GM23338 (cell line): ENCODE data around the gene SLCO4A1. TPM values are rescaled to one million over a fixed set of nuclear protein-coding genes. Genes with fewer than 3 reads are reported as not detected.

Source experiments
- ATAC-seq: fragments of 200-7000 bp; cut with Tn5 transposase; 3 replicates; pipeline ENCODE4 v1.9.1; 2020
- DNase-seq: peaks from one replicate; pipeline ENCODE4 v3.0.0-alpha.2; 2015; ENCODE audit warnings: low spot score
- H2AFZ ChIP-seq: fragments of 200-600 bp; sonication (generic); 2 replicates; pipeline ENCODE4 v1.8.0; 2016; ENCODE audit warnings: antibody characterized with exemption, mild to moderate bottlenecking, moderate library complexity
- H3F3A ChIP-seq: fragments of 200-600 bp; sonication (generic); replicated peaks from 2 replicates; pipeline ENCODE4 v1.8.0; 2017; ENCODE audit warnings: antibody characterized with exemption, mixed run types, low read depth
- H3K27ac ChIP-seq: fragments of 200-600 bp; sonication (generic); 2 replicates; pipeline ENCODE4 v1.6.1; 2016; ENCODE audit warnings: low read depth
- H3K27me3 ChIP-seq: fragments of 200-600 bp; sonication (generic); 2 replicates; pipeline ENCODE4 v1.8.0; 2016; ENCODE audit warnings: mild to moderate bottlenecking, mixed run types, moderate library complexity; ENCODE audit not compliant: insufficient read depth
- H3K36me3 ChIP-seq: fragments of 200-600 bp; sonication (generic); 2 replicates; pipeline ENCODE4 v1.8.0; 2016; ENCODE audit warnings: mild to moderate bottlenecking; ENCODE audit not compliant: insufficient read depth
- H3K4me1 ChIP-seq: fragments of 200-600 bp; sonication (generic); 2 replicates; pipeline ENCODE4 v1.8.0; 2016; ENCODE audit warnings: mild to moderate bottlenecking, moderate library complexity; ENCODE audit not compliant: insufficient read depth
- H3K4me2 ChIP-seq: fragments of 200-600 bp; sonication (generic); 2 replicates; pipeline ENCODE4 v1.7.1; 2017; ENCODE audit warnings: mixed run types
- H3K4me3 ChIP-seq: fragments of 200-600 bp; sonication (generic); 2 replicates; pipeline ENCODE4 v1.6.1; 2016; ENCODE audit warnings: mixed run types
- H3K79me2 ChIP-seq: fragments of 200-600 bp; sonication (generic); replicated peaks from 2 replicates; pipeline ENCODE4 v1.8.0; 2017; ENCODE audit warnings: mild to moderate bottlenecking; ENCODE audit not compliant: insufficient read depth
- H3K9me2 ChIP-seq: fragments of 200-600 bp; sonication (generic); 2 replicates; pipeline ENCODE4 v1.8.0; 2017; ENCODE audit not compliant: insufficient read depth
- H4K20me1 ChIP-seq: fragments of 200-600 bp; sonication (generic); replicated peaks from 2 replicates; pipeline ENCODE4 v1.8.0; 2017; ENCODE audit warnings: mild to moderate bottlenecking; ENCODE audit not compliant: insufficient read depth
- H3K27ac Mint-ChIP-seq: 2 replicates; pipeline ENCODE4 v1.8.0; 2020; ENCODE audit warnings: inconsistent platforms, mild to moderate bottlenecking, moderate library complexity, mixed read lengths
- H3K27me3 Mint-ChIP-seq: 3 replicates; pipeline ENCODE4 v1.8.0; 2022; ENCODE audit warnings: low read depth, mild to moderate bottlenecking, moderate library complexity, mixed read lengths, inconsistent platforms; ENCODE audit not compliant: insufficient read depth, poor library complexity
- H3K36me3 Mint-ChIP-seq: 3 replicates; pipeline ENCODE4 v1.8.0; 2021; ENCODE audit warnings: low read depth, mild to moderate bottlenecking, inconsistent platforms, moderate library complexity, mixed read lengths
- H3K4me1 Mint-ChIP-seq: 3 replicates; pipeline ENCODE4 v1.8.0; 2020; ENCODE audit warnings: mild to moderate bottlenecking, inconsistent platforms, mixed read lengths
- H3K4me3 Mint-ChIP-seq: 3 replicates; pipeline ENCODE4 v1.8.0; 2021; ENCODE audit warnings: moderate library complexity, mild to moderate bottlenecking, inconsistent platforms, mixed read lengths
- H3K9me3 Mint-ChIP-seq: 3 replicates; pipeline ENCODE4 v1.8.0; 2020; ENCODE audit warnings: moderate library complexity, mild to moderate bottlenecking, inconsistent platforms, mixed read lengths
- CREB1 ChIP-seq: fragments of 250-450 bp; sonication (Bioruptor Pico); IDR thresholded peaks from 2 replicates; pipeline ENCODE4 v1.5.0; 2020; ENCODE audit warnings: low read depth, mild to moderate bottlenecking, moderate library complexity
- CTCF ChIP-seq, 2 experiments: fragments of 200-600 bp in 1 of 2; sonication (generic) in 1 of 2; conservative IDR thresholded peaks; 2 replicates each; pipeline versions ENCODE4 v1.5.1 to v1.6.1; 2016 to 2017; ENCODE audit warnings: antibody characterized with exemption in 2 of 2, low read depth in 2 of 2, mild to moderate bottlenecking in 2 of 2, moderate library complexity in 1 of 2
- JUNB ChIP-seq: IDR thresholded peaks from one replicate; pipeline ENCODE4 v1.6.1; 2016; ENCODE audit warnings: antibody characterized with exemption; ENCODE audit not compliant: unreplicated experiment
- NANOG ChIP-seq: IDR thresholded peaks from 2 replicates; pipeline ENCODE4 v1.6.1; 2016; ENCODE audit warnings: antibody characterized with exemption, borderline replicate concordance
- REST ChIP-seq: IDR thresholded peaks from one replicate; pipeline ENCODE4 v1.6.1; 2018; ENCODE audit warnings: antibody characterized with exemption; ENCODE audit not compliant: unreplicated experiment
- STAT1 ChIP-seq: IDR thresholded peaks from one replicate; pipeline ENCODE4 v1.6.1; 2016; ENCODE audit warnings: antibody characterized with exemption; ENCODE audit not compliant: unreplicated experiment
- ZNF331 ChIP-seq: fragments of 250-450 bp; sonication (Bioruptor Pico); IDR thresholded peaks from 2 replicates; pipeline ENCODE4 v1.5.0; 2020; ENCODE audit warnings: low read depth, mild to moderate bottlenecking, moderate library complexity
- ZNF462 ChIP-seq: fragments of 250-450 bp; sonication (Bioruptor Pico); IDR thresholded peaks from 2 replicates; pipeline ENCODE4 v1.5.0; 2020; ENCODE audit warnings: mild to moderate bottlenecking, moderate library complexity
- polyA plus RNA-seq: library from polyadenylated mRNA; unstranded; fragments of >200 nt; fragmentation: Nextera tagmentation; extraction: Ambion mirVana; gene quantifications from 2 replicates; pipeline ENCODE4 v1.2.1, GENCODE V29; 2016
- total RNA-seq: library from RNA; depleted of rRNA; stranded (reverse); fragments of >200 nt; shearing (Covaris generic); gene quantifications from 2 replicates; pipeline ENCODE4 v1.2.3, GENCODE V29; 2014

SLCO4A1 gene
- total and polyA plus RNA-seq, 2 experiments from 2014 or later = 28.5 to 41.6 TPM

DNA sequence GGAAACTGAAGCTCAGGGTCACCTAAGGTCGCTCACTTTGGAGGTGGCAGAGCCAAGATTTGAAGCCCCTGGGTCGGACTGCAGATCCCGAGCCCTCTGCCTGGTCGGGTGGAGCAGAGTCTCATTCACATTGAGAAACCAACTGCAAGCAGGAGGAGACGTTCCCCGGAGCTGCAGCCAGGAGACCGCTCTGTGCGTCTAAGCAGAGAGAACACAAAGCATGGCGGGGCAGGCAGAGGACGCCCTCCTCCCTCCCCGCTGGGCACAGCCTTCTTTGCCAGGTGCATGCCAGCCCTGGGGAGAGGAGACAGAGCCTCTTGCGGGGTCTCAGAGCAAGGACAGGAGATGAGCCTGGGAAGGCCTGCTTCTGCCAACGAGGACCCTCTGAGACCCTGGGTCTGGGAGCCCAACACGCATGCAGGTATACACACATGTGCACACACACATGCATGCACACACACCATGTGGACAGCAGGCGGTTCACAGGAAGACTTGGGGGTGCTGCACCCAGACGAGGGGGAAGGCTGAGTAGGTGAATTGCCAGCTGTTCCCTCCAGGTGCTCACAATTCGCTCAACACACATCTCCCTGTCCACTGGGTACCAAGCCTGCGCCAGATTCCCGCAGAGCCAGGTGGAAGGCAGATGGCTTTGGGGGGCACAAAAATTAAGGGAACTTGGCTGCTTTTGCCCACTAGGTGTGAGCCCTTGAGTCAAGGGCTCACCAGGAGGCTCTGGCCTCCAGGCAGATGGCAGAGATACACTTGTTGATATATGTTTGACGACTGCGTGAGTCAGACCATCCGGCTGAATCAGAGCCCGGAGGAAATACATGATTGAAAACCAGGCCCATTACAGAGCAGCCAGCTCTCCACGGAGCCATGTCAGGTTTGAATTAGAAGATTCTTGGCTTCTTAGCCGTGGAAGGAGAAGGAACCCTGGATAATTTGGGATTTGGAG lies 60.9 kb downstream of the SLCO4A1 start (continued):
- no peak for TF ChIP-seq REST
- no peak for TF ChIP-seq STAT1
- TF ChIP-seq JUNB = no peak
- no peak for TF ChIP-seq ZNF331 (CRISPR knock-in tag)
- TF ChIP-seq CREB1 (CRISPR knock-in tag) = no peak
- no peak for TF ChIP-seq NANOG

DNA sequence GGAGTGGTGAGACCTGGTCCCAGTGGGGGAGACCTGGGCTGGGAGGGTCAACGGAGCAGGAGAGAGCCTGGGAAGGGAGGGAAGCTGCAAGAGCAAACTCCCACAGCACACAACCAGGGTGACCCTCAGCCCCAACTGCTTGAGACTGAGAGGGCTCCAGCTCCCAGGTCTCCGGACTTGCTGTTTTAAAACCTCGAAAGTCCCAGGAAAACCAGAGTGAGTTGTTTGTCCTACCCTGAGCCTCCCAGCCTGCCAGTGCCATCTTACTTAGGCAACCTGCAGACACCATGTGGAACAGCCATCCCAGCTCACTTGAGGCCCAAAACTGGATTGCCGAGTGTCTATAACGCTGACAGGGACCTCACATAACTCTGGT lies 61.5 kb downstream of the SLCO4A1 start:
- no peak for DNase-seq
- H3K27ac ChIP-seq = no peak overlapping the region
- no peaks in the 10 kb centered on the region for H3K79me2 ChIP-seq
- peaks cover 3% of the 10 kb centered on the region; the same call in 1 of the 2 replicates for H3K4me1 ChIP-seq
- no peaks in the 10 kb centered on the region for H3K9me3 Mint-ChIP-seq
- no peaks in the 10 kb centered on the region for H3K36me3 Mint-ChIP-seq
- ATAC-seq = no peak
- H3K36me3 ChIP-seq = no peaks in the 10 kb centered on the region
- no peaks in the 10 kb centered on the region for H3F3A ChIP-seq
- peaks cover 9% of the 10 kb centered on the region for H3K27me3 ChIP-seq
- no peak overlapping the region for H3K27ac Mint-ChIP-seq
- no peak for TF ChIP-seq ZNF462 (CRISPR knock-in tag)
- TF ChIP-seq NANOG = no peak
- TF ChIP-seq CTCF (conservative IDR thresholded peaks at IDR 0.05; ENCODE audit: low read depth in 2 of 2) = no peak
- H3K4me2 ChIP-seq = no peak overlapping the region
- no peaks in the 10 kb centered on the region for H4K20me1 ChIP-seq
- no peak overlapping the region for H3K4me3 Mint-ChIP-seq
- peaks cover 5% of the 10 kb centered on the region; the same call in 2 of the 3 replicates for H3K4me1 Mint-ChIP-seq
- H2AFZ ChIP-seq = no peak overlapping the region
- H3K27me3 Mint-ChIP-seq = peaks cover 15% of the 10 kb centered on the region
- H3K9me2 ChIP-seq = no peaks in the 10 kb centered on the region
- no peak overlapping the region for H3K4me3 ChIP-seq
